GM21723 (cell line): ENCODE data around the gene SLC1A7.
"Not testable (repeated sequence)": the region's sequence is repeated elsewhere in the genome, so short reads cannot be mapped to it uniquely, and the experiment has no call there.

Source experiments
- ATAC-seq: cut with Tn5 transposase; IDR thresholded peaks from one replicate; pipeline ENCODE4 v1.9.1; 2021; ENCODE audit warnings: mild to moderate bottlenecking, moderate library complexity; ENCODE audit not compliant: unreplicated experiment

Gene SLC1A7

GRCh38 chr1:53142226-53142853, at the start of gene SLC1A7:
Gene SLC1A7, minus strand, starts transcription at chr1:53142638. Its CDS starts 189 bp downstream, at chr1:53142449.
- ATAC-seq: no peak

GRCh38 chr1:53190210-53190611, 47.8 kb upstream of the SLC1A7 start:
- ATAC-seq: no peak

GRCh38 chr1:53189061-53189460, 46.6 kb upstream of the SLC1A7 start:
- no peak for ATAC-seq

- ATAC-seq: no peak
Measured at GRCh38 chr1:53188099-53188498, 45.7 kb upstream of the SLC1A7 start.

GRCh38 chr1:53187401-53187800, 45.0 kb upstream of the SLC1A7 start:
- ATAC-seq: no peak

- no peak for ATAC-seq
Measured at GRCh38 chr1:53186533-53186932, 44.1 kb upstream of the SLC1A7 start.

GRCh38 chr1:53185955-53186297, 43.5 kb upstream of the SLC1A7 start:
- ATAC-seq: not testable (repeated sequence)

- ATAC-seq: no peak
Measured at GRCh38 chr1:53183095-53183990, 40.9 kb upstream of the SLC1A7 start.

GRCh38 chr1:53182716-53183094, 40.3 kb upstream of the SLC1A7 start:
- no peak for ATAC-seq

- ATAC-seq: no peak
Measured at GRCh38 chr1:53182111-53182593, 39.7 kb upstream of the SLC1A7 start.

GRCh38 chr1:53180951-53181350, 38.5 kb upstream of the SLC1A7 start:
- no peak for ATAC-seq

GRCh38 chr1:53180226-53180625, 37.8 kb upstream of the SLC1A7 start:
- no peak for ATAC-seq

GRCh38 chr1:53176452-53177208, 34.2 kb upstream of the SLC1A7 start:
- no peak for ATAC-seq

GRCh38 chr1:53174971-53175913, 32.8 kb upstream of the SLC1A7 start:
- no peak for ATAC-seq

- ATAC-seq: no peak
Measured at GRCh38 chr1:53172426-53173128, 30.1 kb upstream of the SLC1A7 start.

GRCh38 chr1:53166912-53167311, 24.5 kb upstream of the SLC1A7 start:
- ATAC-seq: no peak

- ATAC-seq: no peak
Measured at GRCh38 chr1:53166366-53166765, 23.9 kb upstream of the SLC1A7 start.

- no peak for ATAC-seq
Measured at GRCh38 chr1:53165408-53165961, 23.0 kb upstream of the SLC1A7 start.

- no peak for ATAC-seq
Measured at GRCh38 chr1:53163291-53163768, 20.9 kb upstream of the SLC1A7 start.
